K562 (cell line): ENCODE results near the gene FOXN3. TPM values are rescaled to one million over a fixed set of nuclear protein-coding genes. Genes with fewer than 3 reads are reported as not detected.

Source experiments
- ATAC-seq: fragments of 200-7000 bp; cut with Tn5 transposase; 3 replicates; pipeline ENCODE4 v1.9.1; 2020; ENCODE audit warnings: moderate library complexity
- BruUV-seq: library from RNA; stranded (reverse); fragments of 400-500 nt; replicated peaks from 2 replicates; lab custom pipeline; 2021; lab: Mats Ljungman, UMichigan
- CTCF ChIA-PET: fragments of 300-600 bp; formaldehyde crosslinking; extraction: SDS; loops from one replicate; lab custom pipeline; 2021; ENCODE audit warnings: low intra/inter-chr PET ratio; lab: Yijun Ruan, JAX
- POLR2A ChIA-PET: fragments of 300-600, 350-650 bp; sonication (Branson Sonifier 250); formaldehyde crosslinking; extraction: SDS; loops from one replicate; lab custom pipeline; 2021; ENCODE audit warnings: antibody characterized with exemption, inconsistent platforms; lab: Yijun Ruan, JAX
- DNase-seq, 4 experiments: peaks; one replicate each; pipeline versions ENCODE4 v3.0.0 to v3.0.0-alpha.2; 2011 to 2018; ENCODE audit warnings: low spot score in 3 of 4, mixed read lengths in 3 of 4; ENCODE audit errors: extremely low read depth in 1 of 4
- FAIRE-seq: peaks from 2 replicates; lab custom pipeline; 2011; peaks lifted over from hg19 to GRCh38; lab: Jason Lieb, UNC
- H2AFZ ChIP-seq: 2 replicates; pipeline ENCODE4 v1.6.0; 2011; ENCODE audit warnings: low read depth, low read length, control low read depth, inconsistent platforms
- H3K27ac ChIP-seq: fragments of 200-600 bp; 3 replicates; pipeline ENCODE4 v1.8.0; 2011; ENCODE audit warnings: low read depth, mild to moderate bottlenecking, control low read depth, inconsistent platforms, low read length, moderate library complexity, mixed read lengths; ENCODE audit errors: extremely low read depth
- H3K27me3 ChIP-seq, 2 experiments: fragments of 300-600 bp in 1 of 2; 2 replicates in 1 of 2; 3 replicates in 1 of 2; pipeline versions ENCODE4 v1.6.0 to v1.8.0; 2011; ENCODE audit warnings: inconsistent platforms in 2 of 2, low read length in 2 of 2, mild to moderate bottlenecking in 1 of 2, mixed read lengths in 1 of 2, moderate library complexity in 1 of 2; ENCODE audit not compliant: control insufficient read depth in 2 of 2, insufficient read depth in 2 of 2
- H3K36me3 ChIP-seq: fragments of 300-600 bp; 3 replicates; pipeline ENCODE4 v1.8.0; 2011; ENCODE audit warnings: mild to moderate bottlenecking, low read length, inconsistent platforms; ENCODE audit not compliant: control insufficient read depth, insufficient read depth
- H3K4me1 ChIP-seq, 2 experiments: fragments of 200-600 bp in 1 of 2; replicated peaks in 1 of 2; 2 replicates in 1 of 2; 3 replicates in 1 of 2; pipeline versions ENCODE4 v1.5.1 to v1.8.0; 2011; ENCODE audit warnings: inconsistent platforms in 2 of 2, low read length in 2 of 2, mild to moderate bottlenecking in 1 of 2, mixed read lengths in 1 of 2, moderate library complexity in 1 of 2; ENCODE audit not compliant: control insufficient read depth in 2 of 2, insufficient read depth in 2 of 2
- H3K4me2 ChIP-seq: 2 replicates; pipeline ENCODE4 v1.6.1; 2011; ENCODE audit warnings: low read length, control low read depth, inconsistent platforms, mixed read lengths; ENCODE audit not compliant: insufficient read depth
- H3K4me3 ChIP-seq: fragments of 200-600 bp; sonication (generic), shearing (Covaris generic); 2 replicates; pipeline ENCODE4 v1.5.1; 2016; ENCODE audit warnings: control low read depth, inconsistent platforms
- H3K79me2 ChIP-seq: fragments of 200-600 bp; 3 replicates; pipeline ENCODE4 v1.8.0; 2011; ENCODE audit warnings: low read length, inconsistent platforms; ENCODE audit not compliant: control insufficient read depth, insufficient read depth
- H3K9ac ChIP-seq, 2 experiments: 2 replicates each; pipeline versions ENCODE4 v1.6.0 to v1.6.1; 2011; ENCODE audit warnings: low read depth in 2 of 2, low read length in 2 of 2, control low read depth in 1 of 2, inconsistent platforms in 1 of 2, mild to moderate bottlenecking in 1 of 2, mixed read lengths in 1 of 2; ENCODE audit not compliant: insufficient read depth in 1 of 2
- H3K9me1 ChIP-seq: one replicate; pipeline ENCODE4 v1.6.0; 2011; ENCODE audit warnings: inconsistent platforms, mild to moderate bottlenecking, low read length, moderate library complexity; ENCODE audit not compliant: control insufficient read depth, insufficient read depth
- H3K9me3 ChIP-seq: replicated peaks from 2 replicates; pipeline ENCODE4 v1.5.1; 2011; ENCODE audit warnings: low read depth, low read length, inconsistent platforms; ENCODE audit not compliant: control insufficient read depth, insufficient read depth
- H4K20me1 ChIP-seq: replicated peaks from 2 replicates; pipeline ENCODE4 v1.6.1; 2011; ENCODE audit warnings: low read length, inconsistent platforms, mixed read lengths; ENCODE audit not compliant: control insufficient read depth, insufficient read depth
- CEBPG ChIP-seq, 3 experiments: fragments of 200-800 bp in 1 of 3; sonication (Bioruptor generic) in 1 of 3; sonication (generic) in 1 of 3; formaldehyde crosslinking in 1 of 3; IDR thresholded peaks in 2 of 3; conservative IDR thresholded peaks in 1 of 3; 2 replicates each; pipeline versions ENCODE4 v1.6.1 to v1.8.0; 2016 to 2022; ENCODE audit warnings: missing compliant biosample characterization in 2 of 3, missing genetic modification characterization in 2 of 3, mild to moderate bottlenecking in 1 of 3, missing genetic modification reagents in 1 of 3
- MTF1 ChIP-seq: fragments of 250-450 bp; sonication (Bioruptor Pico); IDR thresholded peaks from 2 replicates; pipeline ENCODE4 v1.9.0; 2021; ENCODE audit warnings: moderate library complexity, mild to moderate bottlenecking, inconsistent platforms, borderline replicate concordance
- WGBS: fragments of 100-300 bp; shearing (Covaris generic); methylation state at CpG from one replicate; pipeline ENCODE4 v1.1.6; 2016; ENCODE audit warnings: low coverage, mixed read lengths; ENCODE audit not compliant: insufficient coverage; ENCODE audit errors: missing lambda C conversion rate; 5-methylcytosine and 5-hydroxymethylcytosine counted together
- in situ Hi-C: fragments of 300-500 bp; cut with MboI; formaldehyde crosslinking; loops from 4 replicates; pipeline ENCODE4 v1.15.0; 2018; ENCODE audit warnings: inconsistent platforms, mixed read lengths
- intact Hi-C: fragments of 100-400 bp; cut with micrococcal nuclease; formaldehyde crosslinking; loops from 2 replicates; pipeline ENCODE4 v1.14.2; 2022
- polyA plus RNA-seq, 8 experiments: library from polyadenylated mRNA; depleted of rRNA in 4 of 8; stranded (reverse) in 5 of 8; unstranded in 3 of 8; fragments of >200 nt; fragmentation: Nextera tagmentation in 2 of 8; fragmentation: Illumina TruSeq in 1 of 8; extraction: Ambion mirVana in 2 of 8; extraction: Trizol in 1 of 8; gene quantifications; 2 replicates each; pipeline versions ENCODE4 v1.2.1 to v1.2.3, GENCODE V29; 2011 to 2014; ENCODE audit warnings: inconsistent platforms in 1 of 8, missing spikeins in 1 of 8
- total RNA-seq, 7 experiments: library from RNA; depleted of rRNA in 6 of 7; stranded (reverse); fragments of >200 nt in 6 of 7; fragmentation: Illumina TruSeq in 2 of 7; extraction: Trizol in 2 of 7; gene quantifications; 2 replicates each; pipeline versions ENCODE4 v1.2.1 to v1.2.3, GENCODE V29; 2011 to 2021; ENCODE audit warnings: low replicate concordance in 1 of 7
- TF ChIP-seq, protein P1 (sequence below), 2 experiments: fragments of 450-650 bp in 1 of 2; sonication (generic) in 1 of 2; formaldehyde crosslinking in 1 of 2; IDR thresholded peaks in 1 of 2; conservative IDR thresholded peaks in 1 of 2; 2 replicates each; pipeline versions ENCODE4 v1.6.1 to v1.8.1; 2016 to 2023; ENCODE audit warnings: mild to moderate bottlenecking in 2 of 2, moderate library complexity in 2 of 2, inconsistent platforms in 1 of 2, missing genetic modification reagents in 1 of 2

Gene FOXN3
- total and polyA plus RNA-seq, 9 of the 15 experiments (the other 6 are each of a cell fraction or from before 2014, with no cell fraction given), result 0.07 to 1.3 (median 0.40) TPM

DNA sequence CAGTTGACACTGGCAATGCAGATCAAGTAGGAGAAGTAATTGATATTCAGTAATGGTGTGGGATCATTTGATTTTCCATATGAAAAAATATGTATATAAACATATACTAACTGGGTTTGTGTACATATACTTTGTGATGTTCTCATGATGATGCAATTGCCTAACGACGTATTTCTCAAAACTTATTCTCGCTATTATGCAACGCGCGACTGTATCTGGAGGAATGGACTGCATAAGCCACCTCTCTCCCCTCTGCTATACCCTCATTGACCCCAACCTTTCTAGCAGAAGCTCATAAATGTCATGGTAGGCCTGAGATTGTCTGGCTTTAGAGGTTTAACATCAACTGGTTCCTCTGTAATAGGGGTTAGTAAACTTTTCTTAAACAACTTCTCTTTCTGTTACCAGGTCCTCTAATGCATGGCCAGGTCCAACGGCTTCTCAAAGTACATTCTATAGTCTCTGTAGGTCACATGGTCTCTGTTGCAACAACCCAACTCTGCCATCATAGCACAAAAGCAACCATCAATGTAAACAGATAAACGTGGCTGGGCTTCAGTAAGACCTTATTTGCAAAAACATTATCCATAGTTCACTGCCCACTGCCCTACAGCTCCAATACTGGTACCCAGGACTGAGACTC is 59.3 kb downstream of the FOXN3 start:
- H3K79me2 ChIP-seq, result no peaks in the 10 kb centered on the region
- no peaks in the 10 kb centered on the region for H3K9me1 ChIP-seq
- DNase-seq, result no peak
- no peak overlapping the region for H3K4me2 ChIP-seq
- no TSS peak for BruUV-seq
- 31% methylated on average over 8 of the region's 8 CpGs for WGBS
- H3K36me3 ChIP-seq, result no peaks in the 10 kb centered on the region
- in situ Hi-C loops, result no loop called here
- H3K4me1 ChIP-seq, result no peaks in the 10 kb centered on the region
- intact Hi-C loops, result no loop called here
- no peak for ATAC-seq
- TF ChIP-seq MTF1 (CRISPR knock-in tag), result no peak
- no peak for TF ChIP-seq CEBPG (CRISPR knock-in tag; IDR thresholded peaks at IDR 0.05)
- TF ChIP-seq CEBPG (tag; conservative IDR thresholded peaks at IDR 0.05 in 1 of 2, IDR thresholded peaks at IDR 0.05 in 1 of 2), result peak; percentile 13 to 52; a peak in 1 of 4 replicates
- TF ChIP-seq, protein P1, sequence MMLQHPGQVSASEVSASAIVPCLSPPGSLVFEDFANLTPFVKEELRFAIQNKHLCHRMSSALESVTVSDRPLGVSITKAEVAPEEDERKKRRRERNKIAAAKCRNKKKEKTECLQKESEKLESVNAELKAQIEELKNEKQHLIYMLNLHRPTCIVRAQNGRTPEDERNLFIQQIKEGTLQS (IDR thresholded peaks at IDR 0.05), result peak; percentile 17; the same call in 1 of the 2 replicates
- TF ChIP-seq, protein P1 (CRISPR knock-in tag; conservative IDR thresholded peaks at IDR 0.05), result no peak
- CTCF ChIA-PET, result no interaction called here
- POLR2A ChIA-PET, result no interaction called here
- no peaks in the 10 kb centered on the region; a peak in 1 of 5 replicates for H3K27me3 ChIP-seq
- H3K9ac ChIP-seq, result no peak overlapping the region
- H2AFZ ChIP-seq, result no peak overlapping the region
- FAIRE-seq, result no peak
- no peak overlapping the region for H3K4me3 ChIP-seq
- no peaks in the 10 kb centered on the region for H4K20me1 ChIP-seq
- H3K27ac ChIP-seq, result no peak overlapping the region
- no peaks in the 10 kb centered on the region for H3K9me3 ChIP-seq
